ENCODE data around the gene RAD1.

Gene RAD1

GRCh38 chr5:34859253-34859652 lies 56.1 kb downstream of the RAD1 start:
- no peak for DNase-seq

- DNase-seq = no peak
These were observed 56.5 kb downstream of the RAD1 start for GRCh38 chr5:34858790-34859189.

- DNase-seq = no peak
These were observed 57.4 kb downstream of the RAD1 start for GRCh38 chr5:34857894-34858293.

GRCh38 chr5:34857161-34857560 lies 58.1 kb downstream of the RAD1 start:
- DNase-seq = no peak
